GM18511 (cell line): ENCODE results near the gene AGBL4.
"Not testable (repeated sequence)": the region's sequence is repeated elsewhere in the genome, so short reads cannot be mapped to it uniquely, and the experiment has no call there.

Experiments used
- ATAC-seq: cut with Tn5 transposase; IDR thresholded peaks from one replicate; pipeline ENCODE4 v1.9.1; 2021; ENCODE audit warnings: mild to moderate bottlenecking, moderate library complexity; ENCODE audit not compliant: unreplicated experiment

Gene AGBL4

DNA sequence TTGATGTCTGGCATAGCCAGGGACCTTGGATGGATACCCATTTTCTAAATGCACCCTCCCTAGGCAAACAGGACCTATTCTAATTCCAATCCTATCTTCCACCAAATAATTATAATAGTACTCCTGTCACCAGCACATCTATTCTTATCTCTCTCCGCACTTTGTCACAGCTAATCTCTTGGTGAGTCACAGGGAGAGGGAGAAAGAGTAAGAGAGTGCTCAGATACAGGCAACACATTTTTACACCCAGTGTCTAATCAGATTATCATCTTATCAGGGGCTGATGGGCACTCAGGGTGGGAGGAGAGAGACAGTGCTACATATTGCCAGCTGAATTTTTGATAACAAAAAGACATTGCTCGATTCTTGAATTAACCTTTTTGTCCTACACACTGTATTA, 972.1 kb downstream of the AGBL4 start:
- no peak for ATAC-seq

DNA sequence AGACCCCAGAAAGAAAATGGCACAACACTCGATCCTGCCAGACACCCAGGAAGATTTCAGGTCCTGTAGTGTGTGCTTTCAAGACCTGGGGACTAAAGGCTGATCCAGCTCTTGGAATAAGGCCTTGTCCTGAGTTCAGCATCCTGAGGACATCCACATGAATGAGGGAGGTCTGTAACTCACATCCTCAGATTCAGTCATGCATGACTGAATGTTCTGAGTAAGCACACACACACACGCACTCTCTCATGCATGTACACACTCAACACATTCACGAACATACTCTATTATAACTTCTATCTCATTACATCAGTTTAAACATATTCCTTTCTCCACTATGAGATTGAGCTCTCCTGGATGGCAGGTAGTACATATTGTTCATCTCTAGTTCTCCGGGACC, 973.7 kb downstream of the AGBL4 start:
- ATAC-seq = no peak

DNA sequence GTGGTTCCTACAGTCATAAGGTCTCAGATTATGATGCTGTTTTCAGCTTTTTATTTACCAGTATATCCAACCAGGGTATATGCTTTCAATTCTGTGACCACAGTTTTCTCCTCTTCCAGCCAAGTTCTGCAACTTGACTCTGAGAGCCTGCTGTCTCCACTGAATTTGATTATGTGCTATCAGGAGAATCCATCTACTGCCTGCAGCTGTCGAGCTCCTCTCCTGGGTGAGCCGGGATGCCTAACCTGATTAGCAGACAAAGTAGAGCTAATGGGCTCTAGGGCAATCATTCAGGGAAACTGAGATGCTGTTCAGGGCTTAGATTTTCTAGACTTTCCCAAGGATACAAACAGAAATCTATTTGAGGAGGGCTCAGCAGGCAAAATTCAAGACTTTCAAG, 975.6 kb downstream of the AGBL4 start:
- ATAC-seq = no peak

DNA sequence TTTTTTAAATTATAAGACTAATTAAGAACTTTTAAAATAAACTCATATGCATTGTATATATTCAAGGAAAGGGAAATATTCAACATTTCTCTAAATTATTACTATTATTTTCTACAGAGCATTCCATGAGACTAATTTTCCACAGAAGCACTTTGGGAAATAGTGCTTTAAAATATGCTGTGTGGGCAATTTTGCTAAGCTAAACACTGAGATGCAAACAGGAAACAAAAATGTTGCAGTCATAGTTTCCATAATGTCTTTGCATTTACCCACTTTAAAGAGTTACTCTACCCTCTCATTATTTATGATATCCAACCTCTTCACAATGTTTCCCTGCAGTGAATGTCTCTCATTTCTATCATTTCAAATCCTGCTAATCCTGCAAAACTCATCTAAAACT, 977.4 kb downstream of the AGBL4 start:
- no peak for ATAC-seq

DNA sequence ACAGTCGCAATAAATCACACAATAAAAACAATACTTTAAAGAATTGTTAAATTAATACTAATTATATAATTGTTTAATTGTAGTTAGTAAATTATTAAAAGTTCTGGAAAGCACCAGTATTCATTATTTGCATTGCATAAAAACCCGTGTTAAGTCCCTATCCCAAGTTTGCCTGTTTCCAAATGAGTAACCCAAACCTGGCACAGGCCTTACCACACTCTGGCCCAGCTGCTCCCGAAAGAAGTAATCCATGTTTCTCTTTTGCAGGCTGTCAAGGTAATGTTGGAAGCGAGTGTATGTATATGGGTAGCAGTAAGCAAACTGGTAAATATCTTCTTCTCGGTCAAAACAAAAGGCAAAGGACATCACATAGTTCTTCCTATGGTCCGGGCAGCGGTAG, 978.4 kb downstream of the AGBL4 start:
- no peak for ATAC-seq

DNA sequence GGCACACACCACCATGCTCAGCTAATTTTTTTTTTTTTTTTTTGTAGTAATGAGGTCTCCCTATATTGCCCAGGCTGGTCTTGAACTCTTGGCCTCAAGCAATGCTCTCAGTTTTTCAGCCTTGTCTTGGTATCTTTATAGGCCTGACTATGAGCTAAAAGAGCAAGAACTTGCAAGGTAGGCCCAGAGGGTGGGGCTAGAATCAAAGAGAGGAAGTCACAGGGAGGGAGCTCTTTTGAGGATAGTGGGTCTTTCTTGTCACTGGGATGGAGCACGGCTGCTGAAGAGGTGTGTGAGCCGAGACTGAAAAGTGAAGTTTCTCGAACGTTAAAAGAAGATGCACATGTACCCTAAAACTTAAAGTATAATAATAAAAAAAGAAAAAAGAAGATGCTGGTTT, 987.1 kb downstream of the AGBL4 start:
- ATAC-seq = no peak

DNA sequence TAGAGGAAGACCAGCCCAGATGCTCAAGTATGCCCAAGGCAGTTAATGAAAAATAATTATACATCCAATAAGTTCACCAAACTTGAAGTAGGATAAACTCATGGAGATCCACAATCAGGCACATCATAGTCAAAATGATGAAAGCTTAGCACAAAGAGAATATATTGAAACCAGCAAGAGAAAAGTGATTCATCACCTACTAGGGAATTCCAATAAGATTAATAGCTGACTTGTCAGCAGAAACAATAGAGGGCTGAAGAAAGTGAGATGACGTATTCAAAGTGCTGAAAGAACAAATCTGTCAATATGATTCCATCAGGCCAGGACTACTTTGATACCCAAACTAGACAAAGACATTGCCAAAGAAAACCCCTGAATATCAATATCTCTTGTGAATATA, 995.4 kb downstream of the AGBL4 start:
- no peak for ATAC-seq

DNA sequence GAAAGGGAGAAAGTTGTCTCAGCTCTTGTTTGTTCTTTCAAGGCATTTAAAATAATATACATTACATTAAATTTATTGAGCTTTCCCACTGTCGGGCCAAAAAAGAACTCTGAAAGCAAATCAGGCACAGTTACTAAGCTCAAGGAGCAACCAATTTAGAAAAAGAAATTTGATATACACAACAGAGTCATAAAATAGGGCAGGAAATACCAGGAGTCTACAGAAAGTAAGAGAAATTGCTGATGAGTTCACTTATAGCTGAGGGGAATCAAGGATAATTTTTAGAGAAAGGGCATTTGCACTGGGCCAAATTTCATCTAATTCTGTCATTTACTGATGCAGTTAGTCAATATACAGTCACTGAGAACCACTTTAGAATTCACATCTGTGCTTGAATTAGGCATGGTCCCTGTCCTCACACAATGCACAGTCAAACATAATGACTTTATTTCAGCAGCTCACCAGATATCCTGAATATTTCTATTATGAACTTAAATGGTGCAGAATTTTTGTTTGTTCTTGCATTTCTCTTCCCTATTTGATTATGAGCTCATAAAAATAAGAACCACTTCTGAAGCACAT, 997.4 kb downstream of the AGBL4 start:
- no peak for ATAC-seq

DNA sequence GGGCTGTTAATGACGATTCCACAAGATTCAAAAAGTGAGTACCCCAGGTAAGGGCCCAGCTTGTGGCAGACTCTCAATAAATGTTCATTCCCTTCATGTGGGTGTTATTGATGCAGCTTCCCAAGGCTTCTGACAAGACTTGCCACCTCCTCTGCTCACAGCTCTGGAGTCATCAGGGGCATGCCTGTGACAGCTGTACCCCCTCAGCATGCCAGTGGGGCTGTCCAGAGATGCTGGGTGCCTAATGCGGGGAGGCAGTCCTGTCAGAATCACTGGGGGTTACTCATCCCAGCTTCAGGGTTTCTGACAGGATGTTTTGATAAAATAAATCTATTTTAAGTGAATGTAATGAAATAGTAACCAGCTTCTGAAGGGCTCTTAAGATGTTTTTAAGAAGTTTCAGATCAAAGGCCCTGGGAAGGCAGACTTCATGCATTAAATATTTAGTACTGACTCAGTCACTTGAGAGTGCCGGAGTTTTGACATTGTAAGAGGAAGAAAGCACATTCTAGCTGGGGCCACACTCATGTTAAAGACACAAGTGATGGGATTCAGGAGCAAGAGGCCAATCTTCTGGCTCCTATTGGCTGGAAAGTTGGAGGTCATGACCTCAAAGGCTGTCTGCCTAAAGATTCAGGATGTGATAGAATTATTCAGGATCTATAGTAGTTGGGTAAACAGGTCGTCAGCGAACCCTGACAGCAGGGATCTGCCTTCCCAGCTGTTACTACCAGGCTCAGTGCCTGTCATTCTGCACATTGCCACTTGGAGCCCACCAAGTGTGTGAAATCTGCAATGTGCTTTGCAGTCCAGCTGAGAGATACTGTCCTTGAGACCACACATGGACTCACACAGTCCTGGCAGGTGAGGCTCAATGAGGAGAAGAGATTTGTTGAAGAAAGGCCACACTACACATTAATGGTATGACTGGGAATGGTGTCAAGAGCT, 1007.5 kb downstream of the AGBL4 start:
- ATAC-seq = no peak

DNA sequence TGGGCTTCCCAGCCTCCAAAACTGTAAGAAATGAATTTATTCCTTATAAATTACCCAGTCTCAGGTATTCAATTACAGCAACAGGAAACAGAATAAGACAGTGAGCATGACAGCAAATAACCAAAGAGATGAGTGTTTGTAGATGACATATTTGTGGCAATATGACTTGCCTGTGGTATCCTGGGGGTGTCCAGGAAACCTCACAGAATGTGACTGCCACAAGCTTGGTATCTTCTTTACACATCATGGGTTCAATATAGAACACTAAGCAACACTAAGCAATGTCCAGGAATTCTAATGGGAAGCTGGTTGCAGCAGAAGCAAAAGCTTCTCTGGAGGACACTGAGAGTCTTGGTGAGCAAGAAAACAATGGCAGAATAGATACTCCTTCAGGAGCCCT, 1010.7 kb downstream of the AGBL4 start:
- no peak for ATAC-seq

DNA sequence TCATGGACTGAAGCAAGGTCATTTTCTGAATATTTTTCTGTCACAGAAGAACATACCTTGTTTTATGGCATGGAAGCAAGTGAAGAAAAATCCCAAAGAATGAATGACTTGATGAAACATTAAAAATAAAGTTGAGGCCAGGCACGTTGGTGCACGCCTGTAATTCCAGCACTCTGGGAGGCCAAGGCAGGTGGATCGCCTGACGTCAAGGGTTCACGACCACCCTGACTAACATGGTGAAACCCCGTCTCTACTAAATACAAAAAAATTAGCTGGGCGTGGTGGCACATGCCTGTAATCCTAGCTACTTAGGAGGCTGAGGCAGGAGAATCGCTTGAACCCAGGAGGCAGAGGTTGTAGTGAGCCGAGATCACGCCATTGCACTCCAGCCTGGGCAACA, 1020.8 kb downstream of the AGBL4 start:
- ATAC-seq = not testable (repeated sequence)

DNA sequence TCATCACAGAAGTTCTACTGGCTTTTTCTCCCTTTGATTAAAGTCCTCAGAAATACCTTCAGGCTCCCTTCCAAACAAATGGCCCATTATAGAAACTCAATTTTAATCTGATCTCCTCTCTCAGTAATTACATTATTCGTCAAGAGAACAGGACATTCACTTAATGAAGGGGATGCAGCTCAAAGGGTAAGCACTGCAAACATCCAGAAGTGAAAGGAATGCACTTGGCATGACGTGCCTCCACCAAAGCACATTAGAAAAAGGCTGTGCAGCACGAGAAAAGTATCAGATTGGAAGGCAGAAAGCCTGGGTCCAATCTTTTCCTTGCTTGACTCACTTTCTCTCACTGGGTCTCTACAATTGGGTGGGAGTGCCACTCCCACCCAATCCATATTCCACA, 1024.4 kb downstream of the AGBL4 start:
- no peak for ATAC-seq

DNA sequence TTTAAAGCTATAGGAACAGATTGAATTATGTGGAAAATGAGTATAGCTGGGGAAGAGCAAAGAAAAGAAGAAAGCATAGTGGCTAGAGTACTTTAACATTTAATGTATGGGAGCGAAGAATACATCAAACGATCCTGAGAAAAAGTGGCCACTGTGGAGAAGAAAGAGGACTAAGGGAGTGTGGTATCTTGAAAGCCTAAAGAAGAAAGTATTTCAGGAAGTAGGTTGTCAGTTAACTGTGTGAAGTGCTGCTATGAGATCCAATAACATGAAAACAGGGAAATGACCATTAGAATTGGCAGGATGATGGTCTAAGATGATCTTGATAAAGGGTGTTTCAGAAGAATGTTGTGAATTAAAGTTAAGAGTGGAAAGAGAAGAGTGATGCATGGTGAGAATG, 1027.4 kb downstream of the AGBL4 start:
- no peak for ATAC-seq

DNA sequence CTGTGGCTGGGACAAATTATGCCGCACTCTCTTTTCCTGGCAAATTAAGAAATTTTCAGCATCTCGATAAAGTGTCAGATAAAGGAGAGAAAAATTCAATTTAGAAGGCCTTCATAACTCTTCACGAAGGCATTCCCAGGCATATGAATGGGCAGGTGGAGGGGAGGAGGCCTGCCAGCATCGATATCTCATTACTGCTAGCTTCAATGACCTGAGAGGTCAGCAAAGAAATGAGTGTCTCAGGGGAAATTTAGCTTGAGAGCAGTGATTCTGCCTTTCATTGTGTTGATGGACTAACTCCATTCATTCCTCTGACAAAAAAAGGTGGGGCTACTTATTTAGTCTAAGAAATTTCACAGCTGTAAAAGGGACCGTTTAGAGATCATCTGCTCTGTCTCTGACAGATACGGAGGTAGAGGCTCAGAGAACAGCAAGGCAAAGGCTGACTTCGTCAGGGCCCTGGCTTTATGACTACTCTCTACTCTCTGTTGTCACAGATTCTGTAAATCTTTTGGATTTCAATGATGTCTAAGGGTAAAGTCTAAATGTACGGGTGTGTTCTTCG, 1035.0 kb downstream of the AGBL4 start:
- ATAC-seq = no peak

DNA sequence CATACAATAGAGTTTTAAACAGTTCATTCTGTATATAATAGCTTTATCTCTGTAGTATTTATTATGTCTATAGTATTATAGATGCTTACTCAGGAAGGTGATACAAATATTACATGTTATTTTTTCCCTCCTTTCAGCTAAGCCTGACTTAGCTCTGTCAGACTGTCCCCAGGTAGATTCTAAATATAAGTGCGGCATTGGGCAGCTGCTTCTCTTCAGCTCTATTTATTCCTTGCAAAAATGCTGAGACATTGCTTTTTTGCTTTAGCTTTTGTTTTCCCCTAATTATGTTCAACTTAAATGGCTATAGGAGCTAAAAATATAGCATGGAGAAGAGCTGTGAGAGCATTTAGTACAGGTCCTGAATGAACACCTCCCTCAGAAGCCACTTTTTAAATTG, 1043.8 kb downstream of the AGBL4 start:
- no peak for ATAC-seq

DNA sequence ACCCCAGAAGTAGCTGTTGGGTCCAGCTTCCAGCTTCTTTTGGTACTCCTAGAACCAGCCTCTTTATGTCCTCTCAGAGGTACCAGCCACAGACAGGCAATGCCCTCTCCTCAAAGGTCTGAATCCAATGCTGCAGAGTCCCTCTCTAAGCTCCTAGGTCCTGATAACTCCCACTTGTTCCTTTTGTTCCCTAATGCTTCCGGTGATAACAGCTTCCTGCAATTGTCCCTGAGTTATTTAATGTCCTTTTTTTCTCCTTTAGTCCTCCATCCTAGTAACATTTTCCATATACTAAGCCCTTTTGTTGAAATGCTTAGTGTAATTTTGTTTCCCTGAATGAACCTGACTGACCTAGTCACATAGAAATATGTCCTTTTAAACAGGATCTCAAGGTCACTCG, 1045.3 kb downstream of the AGBL4 start:
- no peak for ATAC-seq

DNA sequence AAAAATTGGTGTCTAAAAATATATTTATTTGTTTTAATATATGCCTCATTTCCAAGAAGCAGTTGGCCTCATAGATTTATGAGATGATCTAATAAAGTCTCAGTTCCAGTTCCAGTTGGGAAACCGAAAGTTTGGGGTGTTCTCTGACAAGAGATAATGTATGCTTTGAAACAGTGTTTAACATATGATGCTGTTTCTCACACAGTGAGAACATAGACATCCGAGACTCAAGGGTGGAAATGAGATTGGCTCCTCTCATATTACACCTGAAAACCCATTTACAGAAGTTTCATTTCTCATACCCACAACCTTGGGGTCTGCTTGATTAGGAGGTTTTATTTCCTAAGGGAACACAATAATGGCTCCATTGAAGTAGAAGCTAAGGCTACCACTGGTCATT, 1046.5 kb downstream of the AGBL4 start:
- ATAC-seq = no peak

DNA sequence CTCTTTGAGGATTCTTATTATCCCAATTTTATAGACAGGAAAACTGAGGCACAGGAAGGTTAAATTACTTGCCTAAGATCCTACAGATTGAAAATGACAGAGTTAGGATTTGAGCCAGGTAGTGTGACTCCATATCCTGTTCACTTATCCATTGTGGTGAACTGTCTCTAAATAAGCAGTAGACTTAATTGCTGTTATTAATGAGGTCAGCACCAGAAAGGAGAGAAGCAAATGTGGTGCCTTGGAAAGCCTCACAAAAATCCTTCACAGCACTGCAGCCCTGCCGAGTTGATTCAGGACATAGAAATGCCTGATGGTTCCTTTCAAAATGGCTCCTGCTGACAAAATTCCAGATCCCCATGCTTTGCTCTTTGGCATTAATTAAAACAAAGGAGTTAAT, 1053.8 kb downstream of the AGBL4 start:
- ATAC-seq = no peak

DNA sequence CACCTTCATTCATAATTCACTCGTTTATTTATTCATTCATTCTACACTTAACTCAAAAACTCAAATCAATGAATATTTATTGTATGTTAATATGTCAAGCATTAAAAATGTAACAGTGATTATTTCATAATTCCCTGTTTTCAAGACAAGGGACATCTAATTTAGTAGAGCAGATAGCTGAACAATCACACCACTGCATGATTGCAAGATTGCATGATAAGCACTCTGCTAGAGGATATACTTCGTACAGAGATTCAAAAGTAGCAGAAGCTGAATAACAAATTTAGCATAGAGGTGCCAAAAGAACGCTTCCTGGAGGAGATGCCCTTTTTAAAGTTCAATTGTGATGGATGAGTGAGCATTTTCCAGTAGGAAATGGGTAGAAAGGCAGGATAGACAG, 1056.4 kb downstream of the AGBL4 start:
- ATAC-seq = no peak

DNA sequence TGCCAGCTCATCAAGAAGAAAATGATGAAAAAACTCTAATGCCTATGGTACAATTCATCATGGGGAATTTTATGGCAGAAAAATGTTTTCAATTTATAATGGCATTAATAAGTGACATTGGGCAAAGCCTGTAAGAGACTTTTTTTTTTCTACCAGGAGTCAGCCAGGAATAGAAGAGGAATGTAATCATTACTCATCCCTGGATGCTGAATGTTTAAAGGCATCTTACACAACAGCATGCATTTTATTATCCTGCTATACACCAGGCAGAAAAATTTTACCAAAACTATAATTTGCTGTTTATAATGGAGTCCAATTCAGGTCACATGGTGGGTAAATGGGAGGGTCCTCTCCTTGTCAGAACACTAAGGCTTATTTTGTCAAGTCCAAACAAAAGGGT, 1057.2 kb downstream of the AGBL4 start:
- ATAC-seq = no peak

DNA sequence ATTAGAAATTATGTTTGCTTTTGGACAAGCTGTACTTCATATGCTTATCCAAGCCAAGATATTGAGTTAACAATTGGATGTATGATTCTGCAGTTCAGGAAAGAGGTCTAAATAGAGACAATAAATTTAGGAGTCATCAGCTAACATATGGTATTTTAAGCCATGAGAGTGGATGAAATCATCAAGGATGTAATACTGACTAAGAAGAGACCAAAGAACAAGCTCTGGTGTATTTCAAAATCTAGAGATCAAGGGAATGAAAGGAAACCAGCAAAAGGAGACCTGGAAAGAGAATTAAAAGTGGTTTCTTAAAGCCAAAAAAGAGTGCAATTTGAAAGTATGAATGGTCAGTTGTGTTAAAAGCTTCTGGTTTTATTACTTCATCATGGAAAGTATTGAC, 1063.4 kb downstream of the AGBL4 start:
- no peak for ATAC-seq

DNA sequence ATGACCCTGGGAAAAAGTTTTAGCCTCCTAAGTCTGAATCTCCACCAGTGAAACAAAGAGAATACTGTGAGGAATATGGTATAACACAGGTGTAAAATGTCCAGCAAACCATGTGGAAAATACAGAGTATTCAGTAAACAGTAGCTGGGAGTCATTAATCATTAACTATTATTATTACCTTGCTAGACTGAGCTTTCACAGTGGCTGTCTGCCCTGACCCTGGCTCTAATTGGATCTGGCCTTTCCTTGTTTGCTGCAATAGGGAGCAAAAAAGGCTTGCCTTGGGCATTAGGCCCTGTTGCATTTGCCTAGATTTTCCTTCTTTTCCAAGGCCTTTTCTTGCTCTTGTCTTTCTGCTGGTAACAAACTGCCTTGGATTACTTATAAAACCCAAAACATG, 1068.0 kb downstream of the AGBL4 start:
- no peak for ATAC-seq
